Mammary epithelial cell (primary cell): Measurements from ENCODE around the gene NAIF1.

Experiments used
- EZH2 ChIP-seq: IDR thresholded peaks from 2 replicates; pipeline ENCODE4 v1.6.1; 2012; ENCODE audit warnings: low read length, inconsistent platforms, borderline replicate concordance
- TF ChIP-seq, protein P1 (sequence below), 2 donors: IDR thresholded peaks in 1 of 2; conservative IDR thresholded peaks in 1 of 2; 2 replicates each; pipeline ENCODE4 v1.5.1; 2011 to 2012; ENCODE audit warnings: inconsistent platforms in 2 of 2, low read length in 2 of 2, mild to moderate bottlenecking in 2 of 2, control low read depth in 1 of 2, low read depth in 1 of 2; ENCODE audit not compliant: insufficient read depth in 1 of 2; ENCODE audit errors: extremely low read depth in 1 of 2

GRCh38 chr9:128087262-128087661 lies 20.1 kb upstream of the NAIF1 start:
- TF ChIP-seq, protein P1, sequence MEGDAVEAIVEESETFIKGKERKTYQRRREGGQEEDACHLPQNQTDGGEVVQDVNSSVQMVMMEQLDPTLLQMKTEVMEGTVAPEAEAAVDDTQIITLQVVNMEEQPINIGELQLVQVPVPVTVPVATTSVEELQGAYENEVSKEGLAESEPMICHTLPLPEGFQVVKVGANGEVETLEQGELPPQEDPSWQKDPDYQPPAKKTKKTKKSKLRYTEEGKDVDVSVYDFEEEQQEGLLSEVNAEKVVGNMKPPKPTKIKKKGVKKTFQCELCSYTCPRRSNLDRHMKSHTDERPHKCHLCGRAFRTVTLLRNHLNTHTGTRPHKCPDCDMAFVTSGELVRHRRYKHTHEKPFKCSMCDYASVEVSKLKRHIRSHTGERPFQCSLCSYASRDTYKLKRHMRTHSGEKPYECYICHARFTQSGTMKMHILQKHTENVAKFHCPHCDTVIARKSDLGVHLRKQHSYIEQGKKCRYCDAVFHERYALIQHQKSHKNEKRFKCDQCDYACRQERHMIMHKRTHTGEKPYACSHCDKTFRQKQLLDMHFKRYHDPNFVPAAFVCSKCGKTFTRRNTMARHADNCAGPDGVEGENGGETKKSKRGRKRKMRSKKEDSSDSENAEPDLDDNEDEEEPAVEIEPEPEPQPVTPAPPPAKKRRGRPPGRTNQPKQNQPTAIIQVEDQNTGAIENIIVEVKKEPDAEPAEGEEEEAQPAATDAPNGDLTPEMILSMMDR (conservative IDR thresholded peaks at IDR 0.05 in 1 of 2, IDR thresholded peaks at IDR 0.05 in 1 of 2; ENCODE audit: extremely low read depth in 1 of 2, insufficient read depth in 1 of 2, low read depth in 1 of 2, low read length in 2 of 2), result no peak
- TF ChIP-seq EZH2, result no peak
